IPS-15b (cell line): Measurements from ENCODE around the gene CRY1.
"Not testable (repeated sequence)": the region's sequence is repeated elsewhere in the genome, so short reads cannot be mapped to it uniquely, and the experiment has no call there.

Experiments used
- H3K27me3 ChIP-seq: one replicate; pipeline ENCODE4 v1.6.1; 2013; ENCODE audit warnings: low read length; ENCODE audit not compliant: control insufficient read depth, insufficient read depth
- H3K36me3 ChIP-seq: one replicate; pipeline ENCODE4 v1.6.1; 2013; ENCODE audit warnings: low read length; ENCODE audit not compliant: control insufficient read depth, insufficient read depth
- H3K4me1 ChIP-seq: one replicate; pipeline ENCODE4 v1.6.1; 2013; ENCODE audit warnings: mild to moderate bottlenecking, low read length; ENCODE audit not compliant: control insufficient read depth, insufficient read depth
- H3K4me3 ChIP-seq: one replicate; pipeline ENCODE4 v1.5.1; 2013; ENCODE audit warnings: low read depth, low read length
- H3K9ac ChIP-seq: one replicate; pipeline ENCODE4 v1.6.1; 2013; ENCODE audit warnings: low read depth, mild to moderate bottlenecking, low read length
- H3K9me3 ChIP-seq: one replicate; pipeline ENCODE4 v1.6.1; 2013; ENCODE audit warnings: mild to moderate bottlenecking, low read length; ENCODE audit not compliant: control insufficient read depth, insufficient read depth

The CRY1 gene

GRCh38 chr12:107025671-107026070 lies 67.7 kb downstream of the CRY1 start:
- Histone ChIP-seq H3K9me3 (no peaks in the 10 kb centered on the region), H3K9ac (no peak overlapping the region), H3K4me3 (no peak overlapping the region), H3K36me3 (no peaks in the 10 kb centered on the region), H3K27me3 (no peaks in the 10 kb centered on the region), H3K4me1 (peaks cover 2% of the 10 kb centered on the region)

GRCh38 chr12:107019546-107019945 lies 73.8 kb downstream of the CRY1 start:
- H3K9ac ChIP-seq: no peak overlapping the region
- H3K36me3 ChIP-seq: peaks cover 4% of the 10 kb centered on the region
- no peaks in the 10 kb centered on the region for H3K9me3 ChIP-seq
- no peak overlapping the region for H3K4me3 ChIP-seq
- no peaks in the 10 kb centered on the region for H3K27me3 ChIP-seq
- no peaks in the 10 kb centered on the region for H3K4me1 ChIP-seq

GRCh38 chr12:107017042-107017441 lies 76.3 kb downstream of the CRY1 start:
- Histone ChIP-seq H3K36me3 (peaks cover 4% of the 10 kb centered on the region), H3K27me3 (no peaks in the 10 kb centered on the region), H3K4me1 (no peaks in the 10 kb centered on the region), H3K4me3 (no peak overlapping the region), H3K9ac (no peak overlapping the region), H3K9me3 (no peaks in the 10 kb centered on the region)

- H3K4me1 ChIP-seq: no peaks in the 10 kb centered on the region
- H3K36me3 ChIP-seq: peaks cover 4% of the 10 kb centered on the region
- no peak overlapping the region for H3K9ac ChIP-seq
- H3K9me3 ChIP-seq: no peaks in the 10 kb centered on the region
- no peak overlapping the region for H3K4me3 ChIP-seq
- H3K27me3 ChIP-seq: no peaks in the 10 kb centered on the region
These were observed 79.3 kb downstream of the CRY1 start for GRCh38 chr12:107014055-107014454.

GRCh38 chr12:107012736-107013425 lies 80.5 kb downstream of the CRY1 start:
- H3K4me1 ChIP-seq: no peaks in the 10 kb centered on the region
- no peaks in the 10 kb centered on the region for H3K9me3 ChIP-seq
- no peak overlapping the region for H3K4me3 ChIP-seq
- no peaks in the 10 kb centered on the region for H3K27me3 ChIP-seq
- H3K9ac ChIP-seq: no peak overlapping the region
- peaks cover 4% of the 10 kb centered on the region for H3K36me3 ChIP-seq

GRCh38 chr12:107011519-107011918 lies 81.8 kb downstream of the CRY1 start:
- no peaks in the 10 kb centered on the region for H3K4me1 ChIP-seq
- no peaks in the 10 kb centered on the region for H3K36me3 ChIP-seq
- no peaks in the 10 kb centered on the region for H3K27me3 ChIP-seq
- no peak overlapping the region for H3K9ac ChIP-seq
- H3K4me3 ChIP-seq: no peak overlapping the region
- no peaks in the 10 kb centered on the region for H3K9me3 ChIP-seq

- no peaks in the 10 kb centered on the region for H3K4me1 ChIP-seq
These were observed 85.9 kb downstream of the CRY1 start for GRCh38 chr12:107007411-107007810.

GRCh38 chr12:107002665-107003064 lies 90.7 kb downstream of the CRY1 start:
- not testable (repeated sequence) for H3K9ac ChIP-seq, H3K36me3 ChIP-seq, H3K9me3 ChIP-seq, H3K4me1 ChIP-seq, H3K27me3 ChIP-seq, H3K4me3 ChIP-seq

More at GRCh38 chr12:107007411-107007810, 85.9 kb downstream of the CRY1 start:
- no peaks in the 10 kb centered on the region for H3K36me3 ChIP-seq
- H3K9me3 ChIP-seq: no peaks in the 10 kb centered on the region
- H3K9ac ChIP-seq: no peak overlapping the region
- H3K27me3 ChIP-seq: no peaks in the 10 kb centered on the region
- no peak overlapping the region for H3K4me3 ChIP-seq

GRCh38 chr12:106999446-106999845 lies 93.9 kb downstream of the CRY1 start:
- Histone ChIP-seq H3K9me3 (no peaks in the 10 kb centered on the region), H3K4me3 (no peak overlapping the region), H3K4me1 (no peaks in the 10 kb centered on the region), H3K9ac (no peak overlapping the region), H3K27me3 (no peaks in the 10 kb centered on the region), H3K36me3 (no peaks in the 10 kb centered on the region)

GRCh38 chr12:106997916-106998315 lies 95.4 kb downstream of the CRY1 start:
- Histone ChIP-seq H3K36me3 (no peaks in the 10 kb centered on the region), H3K4me1 (no peaks in the 10 kb centered on the region), H3K4me3 (no peak overlapping the region), H3K9me3 (no peaks in the 10 kb centered on the region), H3K9ac (no peak overlapping the region), H3K27me3 (no peaks in the 10 kb centered on the region)

GRCh38 chr12:106996102-106996501 lies 97.2 kb downstream of the CRY1 start:
- H3K4me1 ChIP-seq, H3K9ac ChIP-seq, H3K36me3 ChIP-seq, H3K9me3 ChIP-seq, H3K4me3 ChIP-seq, H3K27me3 ChIP-seq: not testable (repeated sequence)

GRCh38 chr12:106994579-106995220 lies 98.6 kb downstream of the CRY1 start:
- Histone ChIP-seq H3K9me3 (no peaks in the 10 kb centered on the region), H3K4me1 (no peaks in the 10 kb centered on the region), H3K4me3 (no peak overlapping the region), H3K36me3 (no peaks in the 10 kb centered on the region), H3K27me3 (no peaks in the 10 kb centered on the region), H3K9ac (no peak overlapping the region)
